NCI-H2227 (cell line): ENCODE data around the gene CYP2F1.

ENCODE experiments used
- DNase-seq: peaks from one replicate; lab custom pipeline; 2025; ENCODE audit not compliant: unreplicated experiment; lab: John Stamatoyannopoulos, UW

CYP2F1 gene

GRCh38 chr19:41175801-41176777 lies 61.9 kb downstream of the CYP2F1 start:
- peak; percentile 58 for DNase-seq
